HK-2 (cell line): ENCODE results near the gene MTARC1.

ENCODE experiments used
- DNase-seq: peaks from one replicate; pipeline ENCODE4 v3.0.0-alpha.2; 2018; ENCODE audit not compliant: unreplicated experiment

The MTARC1 gene

GRCh38 chr1:220770245-220770913 is 16.3 kb upstream of the MTARC1 start:
- no peak for DNase-seq

DNA sequence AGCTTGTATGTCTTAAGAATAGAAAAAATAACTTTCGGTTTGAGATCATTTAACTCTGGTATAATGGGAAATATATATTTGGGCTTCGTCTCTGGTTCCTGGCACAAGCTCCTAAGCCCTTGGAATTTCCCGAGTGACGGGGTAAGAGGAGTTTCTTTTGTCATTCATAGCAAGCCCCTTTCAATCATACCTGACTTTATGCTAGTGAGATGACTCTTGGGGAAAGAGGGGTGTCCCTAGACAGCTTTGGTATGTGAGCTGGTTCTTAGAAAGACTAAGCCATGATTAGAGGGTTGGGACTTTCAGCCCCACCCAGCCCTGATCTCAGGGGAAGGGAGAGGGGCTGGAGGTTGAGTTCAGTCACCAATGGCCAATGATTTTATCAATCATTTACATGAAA is 13.9 kb upstream of the MTARC1 start:
- no peak for DNase-seq

- DNase-seq: peak; percentile 43
Measured at GRCh38 chr1:220775240-220775853, 11.4 kb upstream of the MTARC1 start.

GRCh38 chr1:220776254-220776653 is 10.5 kb upstream of the MTARC1 start:
- DNase-seq: no peak

- peak; percentile 83 for DNase-seq
Measured at GRCh38 chr1:220776720-220777326, 9.9 kb upstream of the MTARC1 start.

DNA sequence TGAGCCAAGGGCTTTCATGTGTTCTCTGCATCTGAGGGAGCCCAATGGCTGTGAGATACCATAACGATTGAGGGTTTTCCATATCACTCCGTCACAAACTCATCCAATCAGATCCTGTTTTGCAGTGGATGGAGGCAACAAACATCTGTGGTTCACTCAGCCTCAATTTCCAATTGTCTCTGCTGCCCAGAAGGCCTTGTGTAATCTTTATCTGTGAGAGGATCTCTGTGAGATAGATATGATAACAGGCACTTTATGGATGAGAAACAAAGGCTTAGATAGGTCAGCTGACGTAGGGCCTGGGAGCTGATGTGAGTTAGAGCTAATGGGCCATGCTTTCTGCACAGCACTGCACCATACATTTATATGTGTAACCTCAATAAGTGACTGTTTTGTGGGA is 3.3 kb upstream of the MTARC1 start:
- no peak for DNase-seq

GRCh38 chr1:220784751-220785150 is 2.0 kb upstream of the MTARC1 start:
- no peak for DNase-seq

DNA sequence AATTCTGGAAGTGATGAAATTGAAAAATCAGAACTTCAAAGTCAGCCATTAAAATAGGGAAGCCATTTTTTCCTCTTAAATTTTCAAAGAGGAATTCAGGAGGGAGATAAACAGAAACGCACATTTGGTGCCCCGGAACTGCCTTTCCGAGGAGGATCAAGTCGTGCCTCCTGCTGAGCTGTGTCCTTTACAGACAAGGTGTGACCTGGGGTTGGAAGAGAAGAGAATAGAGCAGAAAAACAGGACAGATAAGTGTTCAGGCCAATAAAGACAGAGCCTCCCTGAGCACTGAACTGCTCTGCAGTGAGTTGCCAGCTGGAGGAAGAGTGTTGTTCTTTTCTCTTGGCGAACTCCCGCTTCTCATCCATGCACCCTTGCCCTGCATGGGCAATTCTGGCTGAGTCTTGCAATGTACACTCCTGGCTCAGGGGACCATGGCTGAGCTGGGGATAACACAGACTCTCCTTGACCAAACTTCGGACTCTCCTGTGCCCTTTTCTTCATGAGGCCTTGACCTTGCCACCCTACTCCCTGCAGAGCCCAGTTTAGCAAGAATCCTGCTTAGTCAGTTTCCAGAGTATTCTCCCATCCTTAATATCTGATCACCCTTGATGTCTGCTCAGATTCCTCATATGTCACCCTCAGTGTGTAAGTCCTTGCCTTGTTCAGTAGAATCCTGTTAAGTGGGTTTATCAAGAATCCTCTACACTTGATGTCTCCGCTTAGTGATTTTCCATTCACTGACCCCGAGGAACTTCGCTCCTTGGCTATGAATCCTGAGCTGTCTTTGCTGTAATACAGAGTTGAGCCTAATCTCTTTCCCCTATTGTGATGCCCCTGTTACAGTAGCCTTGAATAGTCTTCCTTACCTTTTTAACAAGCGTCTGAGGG is 1.3 kb upstream of the MTARC1 start:
- DNase-seq: no peak

DNA sequence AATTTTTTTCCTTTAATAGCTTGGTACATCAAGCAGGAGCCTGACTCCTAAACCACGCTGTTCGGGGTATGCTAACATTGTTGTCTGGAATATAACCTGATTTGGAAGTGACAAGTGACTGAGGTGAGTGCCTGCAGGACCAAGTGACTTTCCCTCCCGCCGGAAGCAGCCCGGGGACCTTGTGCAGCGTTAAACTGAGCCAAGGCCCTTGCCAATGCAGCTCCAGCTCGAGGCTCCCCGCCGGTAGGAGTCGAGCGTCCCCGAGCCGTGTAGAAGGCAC is 716 bp upstream of the MTARC1 start:
- no peak for DNase-seq

DNA sequence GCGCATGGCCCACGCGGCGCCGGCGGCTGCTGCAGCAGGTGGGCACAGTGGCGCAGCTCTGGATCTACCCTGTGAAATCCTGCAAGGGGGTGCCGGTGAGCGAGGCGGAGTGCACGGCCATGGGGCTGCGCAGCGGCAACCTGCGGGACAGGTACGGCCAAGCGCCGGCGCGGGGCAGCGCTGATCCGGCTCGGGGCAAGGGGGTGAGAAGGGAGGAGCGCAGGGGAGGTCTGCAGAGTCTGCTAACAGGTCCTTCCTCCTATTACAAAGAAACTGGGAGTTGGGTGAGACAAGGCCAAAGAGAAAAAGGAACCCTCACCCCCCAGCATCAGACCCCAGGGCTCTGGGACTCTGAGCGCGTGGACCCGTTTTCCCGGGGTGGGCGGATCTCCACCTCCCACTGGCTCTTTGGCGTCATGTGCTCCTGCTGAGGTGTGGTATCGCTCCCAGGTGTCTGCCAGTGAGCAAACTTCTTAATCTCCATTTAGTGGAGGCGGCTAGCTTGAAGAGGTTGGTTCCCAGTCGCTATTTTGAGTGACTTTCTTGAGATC is 431 bp downstream of the MTARC1 start:
- DNase-seq: peak; percentile 35

DNA sequence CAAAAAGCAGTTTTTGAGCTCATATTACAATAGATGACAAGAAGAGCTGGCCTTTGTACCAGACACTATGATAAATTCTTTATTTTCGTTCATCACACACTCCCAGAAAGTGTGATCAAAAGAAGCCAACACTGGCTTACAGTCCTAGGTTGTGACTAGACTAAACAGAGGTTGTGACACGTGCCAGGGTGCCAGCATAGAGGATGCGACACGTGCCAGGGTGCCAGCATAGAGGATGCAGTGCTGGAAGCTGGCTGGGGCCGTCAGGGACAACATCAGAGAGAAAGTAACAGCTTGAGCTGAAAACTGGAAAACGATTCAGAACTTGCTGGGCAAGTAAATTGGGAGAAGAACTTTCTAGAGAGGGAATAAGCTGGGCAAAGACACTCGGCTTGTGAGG is 2.2 kb downstream of the MTARC1 start:
- DNase-seq: no peak

DNA sequence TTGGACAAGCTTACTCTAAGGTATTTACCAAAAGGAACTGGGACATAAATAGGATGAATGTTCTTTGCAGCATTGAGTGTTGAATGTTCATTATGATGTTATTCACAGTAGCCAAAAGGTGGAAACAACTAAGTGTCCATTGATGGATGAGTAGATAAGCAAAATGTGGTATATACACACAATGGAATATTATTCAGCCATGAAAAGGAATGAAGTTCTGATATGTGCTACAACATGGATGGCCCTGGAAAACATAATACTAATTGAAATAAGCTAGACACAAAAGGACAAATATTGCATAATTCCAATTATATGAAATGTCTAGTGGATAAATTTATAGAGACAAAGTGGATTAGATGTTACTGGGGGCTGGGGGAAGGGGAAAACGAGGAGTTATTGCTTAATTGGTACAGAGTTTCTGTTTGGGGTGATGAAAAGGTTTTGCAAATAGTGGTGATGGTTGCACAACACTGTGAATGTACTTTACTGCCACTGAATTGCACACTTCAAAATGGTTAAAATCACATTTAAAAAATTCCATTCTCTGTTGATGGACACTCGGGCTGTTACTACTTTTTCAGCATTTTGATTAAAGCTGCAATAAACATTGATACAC is 2.9 kb downstream of the MTARC1 start:
- no peak for DNase-seq

- DNase-seq: no peak
Measured at GRCh38 chr1:220791285-220791684, 4.6 kb downstream of the MTARC1 start.

DNA sequence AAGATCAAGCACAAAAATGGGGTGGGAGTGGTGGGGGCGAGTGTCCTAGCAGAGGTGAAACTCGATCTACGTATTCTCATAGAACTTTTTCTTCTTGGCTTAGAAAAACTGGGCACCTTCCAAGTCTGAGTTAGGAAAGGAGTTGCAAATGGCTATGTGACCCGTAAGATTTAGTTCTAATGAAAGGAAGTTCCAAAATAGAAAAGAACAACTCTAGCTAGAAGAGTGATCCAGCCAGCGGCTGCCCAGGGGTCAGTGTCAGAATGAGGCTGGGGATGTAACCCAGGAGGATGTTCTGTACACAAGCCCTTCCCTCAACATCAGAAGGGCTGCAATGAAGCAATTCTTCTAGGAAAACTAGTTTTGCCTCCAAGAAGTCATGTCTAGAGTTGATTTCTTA is 5.2 kb downstream of the MTARC1 start:
- DNase-seq: no peak

- DNase-seq: no peak
Measured at GRCh38 chr1:220796530-220796929, 9.8 kb downstream of the MTARC1 start.

DNA sequence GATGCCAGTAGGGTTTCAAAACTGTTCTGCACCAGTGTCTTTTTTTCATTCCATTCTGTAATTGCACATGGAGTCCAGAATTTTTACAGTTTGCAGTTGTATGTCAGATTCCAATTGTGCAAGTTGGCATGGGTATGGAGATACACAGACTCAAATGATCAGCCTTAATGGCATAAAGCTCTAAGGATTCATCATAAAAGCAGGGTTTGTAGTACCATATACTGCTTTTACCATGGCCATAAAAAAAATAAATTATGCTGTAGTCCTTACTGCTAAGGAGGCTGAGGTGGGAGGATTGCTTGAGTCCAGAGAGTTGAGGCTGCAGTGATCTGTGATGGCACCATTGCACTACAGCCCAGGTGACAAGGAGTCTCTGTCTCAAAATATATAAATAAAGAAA is 10.3 kb downstream of the MTARC1 start:
- DNase-seq: no peak

DNA sequence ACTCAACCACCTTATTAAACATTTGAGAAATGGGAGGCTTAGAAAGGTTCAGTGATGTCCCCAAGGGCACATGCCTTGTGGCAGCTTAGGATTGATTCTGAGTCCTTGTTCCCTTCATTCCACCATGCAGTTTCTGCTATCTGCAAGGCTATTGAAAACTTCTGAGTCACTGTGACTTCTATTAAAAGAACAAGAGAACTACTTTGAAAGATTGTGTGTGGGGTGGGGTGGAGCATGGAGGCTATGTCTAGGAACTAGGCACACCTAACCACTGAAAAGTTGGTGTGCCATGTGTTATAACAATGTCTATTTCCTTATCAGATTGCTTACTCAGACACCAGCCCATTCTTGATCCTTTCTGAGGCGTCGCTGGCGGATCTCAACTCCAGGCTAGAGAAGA is 10.8 kb downstream of the MTARC1 start:
- DNase-seq: no peak

DNA sequence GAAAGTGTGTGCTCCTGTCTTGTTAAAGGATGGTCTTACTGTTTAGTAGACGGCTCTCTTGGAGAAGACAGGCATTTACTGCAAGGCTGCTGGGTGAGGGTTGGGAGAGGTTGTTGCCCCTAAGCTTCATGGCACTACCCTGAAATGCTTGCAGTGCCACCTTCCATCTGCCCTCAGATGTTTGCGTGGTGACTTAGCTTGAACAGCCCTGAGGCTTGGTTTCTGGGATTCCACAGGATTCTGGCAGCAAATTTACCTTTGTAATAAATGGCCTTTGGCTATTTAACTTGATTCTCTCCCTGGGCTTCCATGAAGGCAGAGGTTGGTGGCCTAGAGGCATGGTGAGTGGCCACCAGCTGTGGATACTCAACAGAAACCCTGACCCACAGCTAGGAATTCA is 11.6 kb downstream of the MTARC1 start:
- DNase-seq: no peak

- DNase-seq: no peak
Measured at GRCh38 chr1:220800262-220800661, 13.5 kb downstream of the MTARC1 start.

- DNase-seq: peak; percentile 33
Measured at GRCh38 chr1:220803401-220804201, 16.9 kb downstream of the MTARC1 start.

DNA sequence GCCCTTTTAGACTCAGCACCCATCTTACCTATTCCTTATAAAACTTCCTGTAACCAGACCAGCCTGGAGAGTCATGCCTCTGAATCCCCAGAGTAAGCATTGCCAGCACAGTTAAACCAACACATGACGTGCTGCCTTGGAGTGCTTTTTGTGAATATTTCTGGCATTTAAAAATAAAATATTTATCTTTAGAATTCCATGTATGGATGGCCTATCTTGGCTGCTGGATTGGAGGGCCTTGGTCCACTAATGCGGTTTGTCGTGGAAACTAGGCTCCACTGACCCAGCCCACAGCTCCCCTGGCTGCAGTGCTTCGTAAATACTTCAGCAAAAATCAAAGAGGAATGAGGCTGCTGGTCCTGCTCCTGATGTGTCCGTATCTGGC is 17.5 kb downstream of the MTARC1 start:
- DNase-seq: no peak
